Stimulated activated naive CD8-positive, alpha-beta T cell treated with anti-CD3 and anti-CD28 coated beads, Interleukin-15, Interleukin-2, amounts not matched to agents 100 ng/mL and 50 ng/mL, for 24 hours (primary cell): ENCODE results near the gene PRPF19.
A peak's percentile ranks its signal among the peaks of the same experiment; 100 is the strongest.

Source experiments
- H3K27ac Mint-ChIP-seq: one replicate; pipeline ENCODE4 v1.8.0; 2021; ENCODE audit warnings: mild to moderate bottlenecking, mixed read lengths
- H3K27me3 Mint-ChIP-seq: one replicate; pipeline ENCODE4 v1.8.0; 2021; ENCODE audit warnings: mixed read lengths
- H3K36me3 Mint-ChIP-seq: one replicate; pipeline ENCODE4 v1.8.0; 2021; ENCODE audit warnings: low read depth, mixed read lengths
- H3K4me1 Mint-ChIP-seq: one replicate; pipeline ENCODE4 v1.8.0; 2021; ENCODE audit warnings: low read depth, mixed read lengths
- H3K4me3 Mint-ChIP-seq: one replicate; pipeline ENCODE4 v1.8.0; 2021; ENCODE audit warnings: mild to moderate bottlenecking, mixed read lengths
- H3K9me3 Mint-ChIP-seq: one replicate; pipeline ENCODE4 v1.8.0; 2021; ENCODE audit warnings: mixed read lengths

Gene PRPF19

GRCh38 chr11:60922906-60923305, 16.5 kb upstream of the PRPF19 start:
- no peak overlapping the region for H3K27ac Mint-ChIP-seq
- H3K4me3 Mint-ChIP-seq = no peak overlapping the region
- no peaks in the 10 kb centered on the region for H3K9me3 Mint-ChIP-seq
- H3K27me3 Mint-ChIP-seq = peaks cover 13% of the 10 kb centered on the region
- peaks cover 48% of the 10 kb centered on the region for H3K36me3 Mint-ChIP-seq
- H3K4me1 Mint-ChIP-seq = peaks cover 43% of the 10 kb centered on the region

GRCh38 chr11:60921777-60922335, 15.5 kb upstream of the PRPF19 start:
- Mint-ChIP-seq H3K4me1 (peaks cover 49% of the 10 kb centered on the region), H3K4me3 (no peak overlapping the region)

DNA sequence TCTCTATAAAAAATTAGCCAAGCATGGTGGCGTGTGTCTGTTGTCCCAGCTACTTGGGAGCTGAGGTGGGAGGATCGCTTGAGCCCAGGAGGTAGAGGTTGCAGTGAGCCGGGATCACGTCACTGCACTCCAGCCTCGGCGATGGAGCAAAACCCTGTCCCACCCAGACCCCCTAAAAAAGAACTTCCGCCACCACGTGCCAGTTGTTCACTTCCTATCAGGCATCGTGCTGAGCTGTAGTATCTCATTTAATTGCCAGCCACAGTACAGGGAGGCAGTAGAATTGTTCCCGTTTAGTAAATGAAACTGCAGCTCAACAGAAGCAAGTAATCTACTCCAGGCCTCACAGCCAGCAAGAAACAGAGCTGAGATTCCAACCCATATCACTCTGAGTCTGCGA, 14.9 kb upstream of the PRPF19 start:
- H3K4me1 Mint-ChIP-seq = peaks cover 55% of the 10 kb centered on the region

More at GRCh38 chr11:60921777-60922335, 15.5 kb upstream of the PRPF19 start:
- peaks cover 11% of the 10 kb centered on the region for H3K27me3 Mint-ChIP-seq
- no peaks in the 10 kb centered on the region for H3K9me3 Mint-ChIP-seq
- H3K36me3 Mint-ChIP-seq = peaks cover 55% of the 10 kb centered on the region
- no peak overlapping the region for H3K27ac Mint-ChIP-seq

DNA sequence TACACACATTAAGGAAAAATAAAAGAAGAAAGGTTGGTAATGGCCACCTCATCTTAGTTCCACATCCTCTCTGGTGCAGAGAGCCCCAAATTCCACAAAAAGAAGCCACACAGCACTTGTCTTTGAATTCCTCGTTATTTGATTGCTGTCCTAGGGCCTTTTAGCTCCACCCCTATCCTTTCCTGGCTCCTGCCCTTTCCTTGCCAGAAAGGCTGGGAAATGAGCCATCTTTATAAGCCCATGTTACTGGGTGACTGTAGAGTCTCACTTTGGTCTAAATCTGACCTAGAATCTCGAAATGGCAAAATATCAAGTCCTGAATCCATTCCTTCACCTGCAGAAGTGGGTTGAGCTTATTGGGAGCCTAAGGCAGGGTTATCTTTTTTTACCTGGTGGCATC, 13.6 kb upstream of the PRPF19 start:
- H3K9me3 Mint-ChIP-seq = no peaks in the 10 kb centered on the region
- H3K4me1 Mint-ChIP-seq = peaks cover 53% of the 10 kb centered on the region
- H3K36me3 Mint-ChIP-seq = peaks cover 63% of the 10 kb centered on the region
- no peak overlapping the region for H3K27ac Mint-ChIP-seq
- no peaks in the 10 kb centered on the region for H3K27me3 Mint-ChIP-seq
- no peak overlapping the region for H3K4me3 Mint-ChIP-seq

More for the DNA sequence above, 14.9 kb upstream of the PRPF19 start:
- H3K27me3 Mint-ChIP-seq = peaks cover 11% of the 10 kb centered on the region
- peaks cover 57% of the 10 kb centered on the region for H3K36me3 Mint-ChIP-seq
- H3K9me3 Mint-ChIP-seq = no peaks in the 10 kb centered on the region
- H3K4me3 Mint-ChIP-seq = no peak overlapping the region
- no peak overlapping the region for H3K27ac Mint-ChIP-seq

DNA sequence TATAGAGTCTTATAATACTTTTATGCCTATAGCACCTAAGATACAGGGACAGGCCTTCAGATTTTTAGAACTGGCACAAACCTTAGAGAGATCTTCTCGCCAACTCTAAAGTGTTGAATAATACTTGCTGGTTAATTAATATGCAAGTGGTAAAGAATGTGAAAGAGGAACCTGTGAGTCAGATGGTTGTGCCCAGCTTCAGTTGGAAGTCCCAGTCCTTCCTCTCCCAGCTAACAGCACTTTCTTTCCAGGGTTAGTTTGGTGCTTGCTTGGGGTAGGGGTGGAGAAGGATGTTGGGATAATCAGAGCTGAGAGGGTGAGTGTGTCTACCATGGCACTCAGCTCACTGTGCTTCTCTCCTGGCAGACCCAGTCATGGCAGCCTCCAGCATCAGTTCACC, 12.9 kb upstream of the PRPF19 start:
- no peaks in the 10 kb centered on the region for H3K9me3 Mint-ChIP-seq
- H3K4me3 Mint-ChIP-seq = no peak overlapping the region
- H3K4me1 Mint-ChIP-seq = peaks cover 51% of the 10 kb centered on the region
- peak overlapping the region; percentile 65 for H3K27ac Mint-ChIP-seq
- no peaks in the 10 kb centered on the region for H3K27me3 Mint-ChIP-seq
- peaks cover 63% of the 10 kb centered on the region for H3K36me3 Mint-ChIP-seq

GRCh38 chr11:60918939-60919265, 12.5 kb upstream of the PRPF19 start:
- Mint-ChIP-seq H3K36me3 (peaks cover 63% of the 10 kb centered on the region), H3K27ac (no peak overlapping the region), H3K9me3 (no peaks in the 10 kb centered on the region)

DNA sequence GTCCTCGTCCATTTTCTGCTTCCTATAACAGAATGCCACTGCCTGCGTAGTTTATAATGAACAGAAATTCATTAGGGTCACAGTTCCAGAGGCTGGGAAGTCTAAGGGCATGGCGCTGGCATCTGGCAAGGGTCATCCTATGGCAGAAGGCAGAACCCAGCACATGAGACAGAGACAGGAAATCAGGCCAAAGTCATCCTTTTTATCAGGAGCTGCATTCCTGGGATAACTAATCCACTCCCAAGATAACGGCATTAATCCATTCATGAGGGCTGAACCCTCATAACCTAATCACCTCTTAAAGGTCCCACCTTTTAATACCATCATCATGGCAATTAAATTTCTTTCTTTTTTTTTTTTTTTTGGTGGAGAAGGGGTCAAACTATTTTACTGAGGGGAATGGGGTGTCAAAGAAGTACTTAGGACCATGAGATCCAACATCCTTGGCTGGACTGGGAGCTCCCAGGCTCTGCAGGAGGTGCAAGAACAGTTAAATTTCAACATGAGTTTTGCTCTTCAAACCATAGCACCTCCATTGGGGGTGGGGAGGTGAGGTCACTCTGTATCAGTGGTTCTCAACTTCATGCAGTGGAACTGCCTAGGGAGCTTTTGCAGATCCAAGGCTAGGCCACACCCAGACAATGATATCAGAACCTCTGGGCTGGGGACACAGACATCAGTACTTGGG, 12.0 kb upstream of the PRPF19 start:
- no peak overlapping the region for H3K27ac Mint-ChIP-seq
- no peaks in the 10 kb centered on the region for H3K27me3 Mint-ChIP-seq
- peaks cover 62% of the 10 kb centered on the region for H3K36me3 Mint-ChIP-seq
- H3K4me1 Mint-ChIP-seq = peaks cover 53% of the 10 kb centered on the region
- H3K4me3 Mint-ChIP-seq = no peak overlapping the region
- H3K9me3 Mint-ChIP-seq = no peaks in the 10 kb centered on the region

More at GRCh38 chr11:60918939-60919265, 12.5 kb upstream of the PRPF19 start:
- Mint-ChIP-seq H3K4me1 (peaks cover 51% of the 10 kb centered on the region), H3K4me3 (no peak overlapping the region), H3K27me3 (no peaks in the 10 kb centered on the region)

- Mint-ChIP-seq H3K27me3 (no peaks in the 10 kb centered on the region), H3K27ac (no peak overlapping the region), H3K4me3 (no peak overlapping the region), H3K9me3 (no peaks in the 10 kb centered on the region), H3K36me3 (peaks cover 50% of the 10 kb centered on the region), H3K4me1 (peaks cover 63% of the 10 kb centered on the region)
These were observed 10.9 kb upstream of the PRPF19 start for GRCh38 chr11:60917267-60917666.

DNA sequence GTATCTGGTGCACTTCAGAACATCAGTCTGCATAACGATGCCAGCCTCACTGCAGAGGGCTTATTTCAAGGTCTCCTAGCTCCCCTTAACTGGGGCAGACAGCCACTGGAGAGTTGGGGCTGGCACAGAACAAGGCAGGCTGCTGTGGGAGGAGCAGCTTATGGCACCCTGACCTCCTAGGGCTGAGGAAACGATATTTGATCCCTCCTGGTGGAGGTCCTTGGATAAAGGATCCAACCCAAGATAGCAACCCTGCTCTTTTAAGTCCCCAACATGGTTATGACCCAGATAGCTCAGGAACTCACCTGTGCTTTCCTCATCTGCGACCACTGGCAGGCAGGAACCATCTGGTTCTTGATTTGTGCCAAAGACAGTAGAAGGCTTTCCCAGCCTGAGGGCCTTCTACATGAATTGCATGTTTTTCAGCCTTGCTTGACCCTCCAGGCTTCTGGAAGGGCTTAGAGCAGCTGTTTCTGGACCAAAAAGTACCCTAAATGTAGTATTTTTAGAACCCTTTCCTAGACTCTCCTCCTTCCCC, 10.4 kb upstream of the PRPF19 start:
- Mint-ChIP-seq H3K36me3 (peaks cover 45% of the 10 kb centered on the region), H3K27me3 (no peaks in the 10 kb centered on the region), H3K9me3 (no peaks in the 10 kb centered on the region), H3K27ac (no peak overlapping the region), H3K4me1 (peaks cover 68% of the 10 kb centered on the region), H3K4me3 (peak overlapping the region; percentile 91)

DNA sequence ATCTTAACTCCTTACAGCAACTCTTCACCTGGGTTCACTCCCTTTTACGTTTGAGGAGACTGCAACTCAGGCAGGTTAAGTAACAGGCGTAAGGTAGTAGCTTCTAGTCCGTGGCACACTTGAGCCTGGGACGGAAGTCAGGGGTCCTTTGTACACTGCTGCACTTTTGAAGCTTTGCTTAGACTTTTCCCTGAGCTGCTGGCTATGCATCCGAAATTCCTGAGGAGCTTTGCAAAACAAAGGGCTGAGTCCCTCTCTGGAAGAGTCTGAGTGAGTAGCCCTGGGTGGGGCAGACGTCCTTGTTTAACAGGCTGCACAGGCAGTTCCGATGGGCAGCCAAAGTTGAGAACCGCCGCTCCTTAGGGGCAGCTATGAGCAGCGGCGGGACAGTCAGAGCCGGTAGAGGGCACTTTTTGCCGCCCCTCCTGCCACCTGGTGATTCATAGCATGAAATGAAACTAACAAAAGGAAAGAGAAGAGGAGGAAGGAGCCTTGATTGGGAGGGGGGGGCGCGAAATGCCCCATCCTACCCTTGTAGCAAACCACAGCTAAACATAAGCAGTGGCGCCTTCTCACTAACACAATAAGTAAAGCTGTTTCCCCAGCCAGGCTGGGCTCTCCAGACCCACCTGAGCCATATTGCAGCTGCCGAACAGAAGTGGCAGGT, 9.0 kb upstream of the PRPF19 start:
- peaks cover 31% of the 10 kb centered on the region for H3K36me3 Mint-ChIP-seq
- peak overlapping the region; percentile 82 for H3K27ac Mint-ChIP-seq
- H3K4me3 Mint-ChIP-seq = peak overlapping the region; percentile 91
- peaks cover 81% of the 10 kb centered on the region for H3K4me1 Mint-ChIP-seq
- no peaks in the 10 kb centered on the region for H3K9me3 Mint-ChIP-seq
- no peaks in the 10 kb centered on the region for H3K27me3 Mint-ChIP-seq

GRCh38 chr11:60914633-60915247, 8.4 kb upstream of the PRPF19 start:
- H3K4me3 Mint-ChIP-seq = peak overlapping the region; percentile 91
- H3K4me1 Mint-ChIP-seq = peaks cover 85% of the 10 kb centered on the region
- no peaks in the 10 kb centered on the region for H3K9me3 Mint-ChIP-seq
- H3K27ac Mint-ChIP-seq = peak overlapping the region; percentile 82
- peaks cover 25% of the 10 kb centered on the region for H3K36me3 Mint-ChIP-seq
- no peaks in the 10 kb centered on the region for H3K27me3 Mint-ChIP-seq

- H3K4me1 Mint-ChIP-seq = peaks cover 80% of the 10 kb centered on the region
- H3K4me3 Mint-ChIP-seq = peak within 1 kb of the TSS; percentile 91
These were observed 7.6 kb upstream of the PRPF19 start, which contains the start of gene TMEM109 for GRCh38 chr11:60913793-60914632. TSS of gene TMEM109 (plus strand) at chr11:60914158. CDS start at chr11:60919694, 5,536 bp downstream.

GRCh38 chr11:60912851-60913528, 6.6 kb upstream of the PRPF19 start:
- no peaks in the 10 kb centered on the region for H3K9me3 Mint-ChIP-seq
- H3K4me3 Mint-ChIP-seq = peak overlapping the region; percentile 91
- peak overlapping the region; percentile 99 for H3K27ac Mint-ChIP-seq
- peaks cover 15% of the 10 kb centered on the region for H3K36me3 Mint-ChIP-seq
- no peaks in the 10 kb centered on the region for H3K27me3 Mint-ChIP-seq
- H3K4me1 Mint-ChIP-seq = peaks cover 70% of the 10 kb centered on the region

More at GRCh38 chr11:60913793-60914632, 7.6 kb upstream of the PRPF19 start, which contains the start of gene TMEM109:
- peaks cover 18% of the 10 kb centered on the region for H3K36me3 Mint-ChIP-seq
- H3K27me3 Mint-ChIP-seq = no peaks in the 10 kb centered on the region
- peak within 1 kb of the TSS; percentile 99 for H3K27ac Mint-ChIP-seq
- H3K9me3 Mint-ChIP-seq = no peaks in the 10 kb centered on the region
